HepG2 (cell line): ENCODE measurements around the gene TMEM238. TPM values are rescaled to one million over a fixed set of nuclear protein-coding genes. Genes with fewer than 3 reads are reported as not detected.

Experiments used
- ATAC-seq: fragments of 200-7000 bp; cut with Tn5 transposase; 3 replicates; pipeline ENCODE4 v1.9.1; 2020; ENCODE audit warnings: mild to moderate bottlenecking, moderate library complexity
- BruUV-seq: library from RNA; stranded (reverse); fragments of 400-500 nt; replicated peaks from 2 replicates; lab custom pipeline; 2021; lab: Mats Ljungman, UMichigan
- CTCF ChIA-PET: fragments of 300-600 bp; formaldehyde crosslinking; extraction: SDS; loops from one replicate; lab custom pipeline; 2021; ENCODE audit warnings: low total read pairs, inconsistent platforms, low intra/inter-chr PET ratio; lab: Yijun Ruan, JAX
- POLR2A ChIA-PET: fragments of 350-600 bp; sonication (Branson Sonifier 250); formaldehyde crosslinking; loops from one replicate; lab custom pipeline; 2020; ENCODE audit warnings: antibody characterized with exemption, inconsistent platforms; lab: Yijun Ruan, JAX
- DNase-seq: peaks from one replicate; pipeline ENCODE4 v3.0.0-alpha.2; 2015; ENCODE audit warnings: low spot score
- FAIRE-seq: peaks from 3 replicates; lab custom pipeline; 2011; peaks lifted over from hg19 to GRCh38; lab: Jason Lieb, UNC
- H2AFZ ChIP-seq: one replicate; pipeline ENCODE4 v1.6.1; 2011; ENCODE audit warnings: low read length, inconsistent platforms
- H3K27ac ChIP-seq: fragments of 300-600 bp; 3 replicates; pipeline ENCODE4 v1.8.0; 2011; ENCODE audit warnings: mixed run types, mild to moderate bottlenecking, mixed read lengths, low read length, inconsistent platforms; ENCODE audit not compliant: insufficient read depth; ENCODE audit errors: extremely low read length
- H3K27me3 ChIP-seq, 2 experiments: fragments of 200-600 bp in 1 of 2; 2 replicates in 1 of 2; 3 replicates in 1 of 2; pipeline versions ENCODE4 v1.6.0 to v1.8.0; 2011; ENCODE audit warnings: low read length in 2 of 2, mild to moderate bottlenecking in 2 of 2, moderate library complexity in 2 of 2, inconsistent platforms in 1 of 2; ENCODE audit not compliant: insufficient read depth in 2 of 2, control insufficient read depth in 1 of 2
- H3K36me3 ChIP-seq, 2 experiments: fragments of 200-600 bp in 1 of 2; replicated peaks in 1 of 2; 2 replicates in 1 of 2; 3 replicates in 1 of 2; pipeline versions ENCODE4 v1.5.1 to v1.8.0; 2011; ENCODE audit warnings: low read length in 2 of 2, inconsistent platforms in 1 of 2; ENCODE audit not compliant: insufficient read depth in 2 of 2, control insufficient read depth in 1 of 2
- H3K4me1 ChIP-seq: 2 replicates; pipeline ENCODE4 v1.5.1; 2012; ENCODE audit warnings: low read length, inconsistent platforms; ENCODE audit not compliant: insufficient read depth
- H3K4me2 ChIP-seq: 2 replicates; pipeline ENCODE4 v1.6.0; 2011; ENCODE audit warnings: low read depth, low read length, inconsistent platforms
- H3K4me3 ChIP-seq, 3 experiments: fragments of 200-600 bp in 1 of 3; sonication (generic), shearing (Covaris generic) in 1 of 3; replicated peaks in 1 of 3; 2 replicates each; pipeline ENCODE4 v1.5.1; 2011 to 2016; ENCODE audit warnings: low read length in 3 of 3, inconsistent platforms in 2 of 3, low read depth in 2 of 3, mild to moderate bottlenecking in 2 of 3, control low read depth in 1 of 3, mixed read lengths in 1 of 3; ENCODE audit not compliant: insufficient read depth in 1 of 3
- H3K79me2 ChIP-seq: one replicate; pipeline ENCODE4 v1.6.1; 2011; ENCODE audit warnings: low read length, inconsistent platforms; ENCODE audit not compliant: insufficient read depth
- H3K9ac ChIP-seq: 2 replicates; pipeline ENCODE4 v1.6.0; 2011; ENCODE audit warnings: mild to moderate bottlenecking, low read depth, low read length, inconsistent platforms; ENCODE audit not compliant: insufficient read depth
- H3K9me3 ChIP-seq: 2 replicates; pipeline ENCODE4 v1.5.1; 2012; ENCODE audit warnings: mild to moderate bottlenecking, low read length
- H4K20me1 ChIP-seq: 2 replicates; pipeline ENCODE4 v1.6.0; 2011; ENCODE audit warnings: inconsistent platforms, mild to moderate bottlenecking, low read length, moderate library complexity; ENCODE audit not compliant: insufficient read depth
- GZF1 ChIP-seq: sonication (generic); formaldehyde crosslinking; IDR thresholded peaks from 2 replicates; pipeline ENCODE4 v1.5.1; 2020; ENCODE audit warnings: mild to moderate bottlenecking, missing genetic modification reagents
- HOXA5 ChIP-seq: sonication (generic); formaldehyde crosslinking; IDR thresholded peaks from 2 replicates; pipeline ENCODE4 v1.4.0; 2020; ENCODE audit warnings: missing genetic modification reagents
- NAIF1 ChIP-seq: sonication (generic); formaldehyde crosslinking; IDR thresholded peaks from 2 replicates; pipeline ENCODE4 v1.5.0; 2020; ENCODE audit warnings: mild to moderate bottlenecking, missing genetic modification reagents, borderline replicate concordance
- SIX4 ChIP-seq: sonication (generic); formaldehyde crosslinking; IDR thresholded peaks from 2 replicates; pipeline ENCODE4 v1.4.0; 2020; ENCODE audit warnings: missing genetic modification reagents
- ZBTB33 ChIP-seq: sonication (generic); formaldehyde crosslinking; IDR thresholded peaks from 2 replicates; pipeline ENCODE4 v1.4.0; 2020; ENCODE audit warnings: missing genetic modification reagents
- ZNF446 ChIP-seq: sonication (generic); formaldehyde crosslinking; IDR thresholded peaks from 2 replicates; pipeline ENCODE4 v1.5.0; 2020; ENCODE audit warnings: mild to moderate bottlenecking, missing genetic modification reagents
- ZNF572 ChIP-seq: sonication (generic); formaldehyde crosslinking; IDR thresholded peaks from 2 replicates; pipeline ENCODE4 v1.5.1; 2020; ENCODE audit warnings: mild to moderate bottlenecking, missing genetic modification reagents
- ZNF687 ChIP-seq: sonication (generic); formaldehyde crosslinking; IDR thresholded peaks from 2 replicates; pipeline ENCODE4 v1.5.1; 2020; ENCODE audit warnings: mild to moderate bottlenecking, missing genetic modification reagents, moderate library complexity
- ZNF720 ChIP-seq: sonication (generic); formaldehyde crosslinking; IDR thresholded peaks from 2 replicates; pipeline ENCODE4 v1.4.0; 2020; ENCODE audit warnings: missing genetic modification reagents
- WGBS: methylation state at CpG from one replicate; pipeline ENCODE4 v1.1.6; 2017; ENCODE audit warnings: low lambda C conversion rate; 5-methylcytosine and 5-hydroxymethylcytosine counted together
- in situ Hi-C: cut with HindIII; loops from 2 replicates; pipeline ENCODE4 v1.10.0; 2017; ENCODE audit warnings: low pct_unique_long_range_greater_than_20kb; ENCODE audit not compliant: extremely low pct_ligation_motif_present
- intact Hi-C: fragments of 100-400 bp; cut with micrococcal nuclease; formaldehyde crosslinking; loops from one replicate; pipeline ENCODE4 v1.10.0; 2022; ENCODE audit not compliant: unreplicated experiment
- polyA plus RNA-seq, 8 experiments: library from polyadenylated mRNA; depleted of rRNA in 3 of 8; stranded (reverse) in 7 of 8; unstranded in 1 of 8; fragments of >200 nt; fragmentation: Illumina TruSeq in 4 of 8; extraction: Trizol in 4 of 8; gene quantifications; 2 replicates each; pipeline versions ENCODE4 v1.2.1 to v1.2.3, GENCODE V29; 2011 to 2016; ENCODE audit warnings: low read depth in 4 of 8, missing spikeins in 1 of 8, mixed read lengths in 1 of 8; ENCODE audit not compliant: insufficient read depth in 1 of 8
- total RNA-seq, 5 experiments: library from RNA; depleted of rRNA; stranded (reverse); fragments of >200 nt; fragmentation: Illumina TruSeq; extraction: Trizol; gene quantifications; 2 replicates each; pipeline ENCODE4 v1.2.3, GENCODE V29; 2016; ENCODE audit warnings: low read depth in 1 of 5

Gene TMEM238
- total and polyA plus RNA-seq, 2 of the 13 experiments (the other 11 are each of a cell fraction or from before 2014, with no cell fraction given): not detected

GRCh38 chr19:55362174-55362989, 21.7 kb downstream of the TMEM238 start:
- TF ChIP-seq HOXA5 (CRISPR knock-in tag) (no peak), ZNF572 (no peak), SIX4 (no peak), GZF1 (no peak), ZNF687 (CRISPR knock-in tag) (0 out of 2 replicates have a peak, but pooled peaks have one; percentile 11), ZBTB33 (CRISPR knock-in tag) (peak; percentile 6; the same call in 1 of the 2 replicates), NAIF1 (CRISPR knock-in tag) (no peak), ZNF720 (CRISPR knock-in tag) (no peak), ZNF446 (no peak)
- intact Hi-C loops: no loop called here
- 18% methylated on average over 9 of the region's 38 CpGs for WGBS
- POLR2A ChIA-PET: interaction anchor here (0.6 to 1.3 kb wide), 3 partner anchors 23 to 45 kb away, joined by 3 read pairs; partner anchors contain the start of gene KMT5C
- no peak for FAIRE-seq
- Histone ChIP-seq H3K79me2 (no peaks in the 10 kb centered on the region), H3K9ac (no peak overlapping the region), H2AFZ (no peak overlapping the region), H3K9me3 (no peaks in the 10 kb centered on the region), H3K27me3 (peaks cover 4 to 24% of the 10 kb centered on the region in 2 experiments), H3K36me3 (no peaks in the 10 kb centered on the region), H4K20me1 (no peaks in the 10 kb centered on the region), H3K27ac (no peak overlapping the region), H3K4me3 (peak overlapping the region in 1 of 3 experiments; percentile 33; a peak in 1 of 6 replicates), H3K4me2 (peak overlapping the region; percentile 1; the same call in 1 of the 2 replicates), H3K4me1 (peaks cover 14% of the 10 kb centered on the region)
- DNase-seq: no peak
- in situ Hi-C loops: no loop called here
- peak; percentile 17; the same call in 2 of the 3 replicates for ATAC-seq
- no TSS peak for BruUV-seq
- CTCF ChIA-PET: no interaction called here
